Loucy (cell line): ENCODE data around the gene WFDC11.
"Not testable (repeated sequence)": the region's sequence is repeated elsewhere in the genome, so short reads cannot be mapped to it uniquely, and the experiment has no call there.

Source experiments
- CTCF ChIP-seq: fragments of 200-600 bp; sonication (generic); conservative IDR thresholded peaks from 2 replicates; pipeline ENCODE4 v1.5.1; 2014; ENCODE audit warnings: mild to moderate bottlenecking, antibody characterized with exemption, low read length
- EZH2phosphoT487 ChIP-seq: fragments of 200-600 bp; IDR thresholded peaks from 2 replicates; pipeline ENCODE4 v1.6.1; 2018; ENCODE audit warnings: antibody characterized with exemption, mild to moderate bottlenecking, moderate library complexity, borderline replicate concordance

DNA sequence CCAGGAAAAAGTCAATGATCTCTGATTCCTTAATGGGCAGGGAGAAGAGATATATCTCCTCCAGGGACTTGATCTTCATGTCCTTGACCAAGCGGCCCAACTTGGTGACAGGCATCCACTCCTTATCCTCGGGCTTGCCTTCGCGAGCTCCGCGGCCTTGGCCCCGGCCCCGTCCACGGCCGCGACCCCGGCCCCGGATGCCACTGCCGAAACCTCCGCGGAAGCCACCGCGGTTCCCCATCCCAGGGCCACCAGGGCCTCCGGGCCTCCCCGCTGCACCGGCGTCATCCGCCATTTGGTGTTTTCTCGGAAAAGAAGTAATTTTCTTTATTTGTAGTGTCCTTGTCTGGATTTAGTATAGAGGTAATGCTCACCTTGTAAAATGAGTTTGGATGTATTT lies 29.0 kb downstream of the WFDC11 start:
- not testable (repeated sequence) for TF ChIP-seq CTCF, EZH2phosphoT487
